Keratinocyte (primary cell): Measurements from ENCODE around the gene SMG6. TPM values are rescaled to one million over a fixed set of nuclear protein-coding genes. Genes with fewer than 3 reads are reported as not detected.

Experiments
- DNase-seq: peaks from one replicate; pipeline ENCODE4 v3.0.0-alpha.2; 2011; ENCODE audit warnings: low read depth, missing footprints, low spot score
- FAIRE-seq: peaks from 2 replicates; lab custom pipeline; 2011; peaks lifted over from hg19 to GRCh38; lab: Jason Lieb, UNC
- H2AFZ ChIP-seq: 2 replicates; pipeline ENCODE4 v1.6.0; 2012; ENCODE audit warnings: low read length, control low read depth, inconsistent platforms; ENCODE audit not compliant: control insufficient read depth
- H3K27ac ChIP-seq: 2 replicates; pipeline ENCODE4 v1.5.1; 2011; ENCODE audit warnings: low read length; ENCODE audit not compliant: control insufficient read depth, insufficient read depth
- H3K27me3 ChIP-seq: 3 replicates; pipeline ENCODE4 v1.6.0; 2011; ENCODE audit warnings: low read length; ENCODE audit not compliant: control insufficient read depth, insufficient read depth; ENCODE audit errors: extremely low read depth
- H3K36me3 ChIP-seq, 2 experiments: 2 replicates in 1 of 2; 3 replicates in 1 of 2; pipeline ENCODE4 v1.5.1; 2011; ENCODE audit warnings: low read length in 2 of 2, mild to moderate bottlenecking in 1 of 2; ENCODE audit not compliant: control insufficient read depth in 2 of 2, insufficient read depth in 2 of 2; ENCODE audit errors: extremely low read depth in 1 of 2
- H3K4me1 ChIP-seq: 3 replicates; pipeline ENCODE4 v1.5.1; 2011; ENCODE audit warnings: low read length; ENCODE audit not compliant: control insufficient read depth, insufficient read depth; ENCODE audit errors: extremely low read depth
- H3K4me2 ChIP-seq: 3 replicates; pipeline ENCODE4 v1.6.0; 2011; ENCODE audit warnings: low read depth, low read length; ENCODE audit not compliant: control insufficient read depth, insufficient read depth; ENCODE audit errors: extremely low read depth
- H3K4me3 ChIP-seq, 3 experiments: fragments of 200-600 bp in 1 of 3; sonication (generic) in 1 of 3; 2 replicates in 2 of 3; 3 replicates in 1 of 3; pipeline ENCODE4 v1.5.1; 2011 to 2016; ENCODE audit warnings: low read length in 3 of 3, mild to moderate bottlenecking in 3 of 3, control low read depth in 2 of 3, inconsistent platforms in 1 of 3, low read depth in 1 of 3, mixed read lengths in 1 of 3, mixed run types in 1 of 3, moderate library complexity in 1 of 3; ENCODE audit not compliant: control insufficient read depth in 2 of 3, insufficient read depth in 2 of 3; ENCODE audit errors: extremely low read depth in 1 of 3
- H3K79me2 ChIP-seq: 2 replicates; pipeline ENCODE4 v1.6.0; 2012; ENCODE audit warnings: low read length; ENCODE audit not compliant: control insufficient read depth, insufficient read depth
- H3K9ac ChIP-seq: 3 replicates; pipeline ENCODE4 v1.6.0; 2011; ENCODE audit warnings: low read length; ENCODE audit not compliant: control insufficient read depth, insufficient read depth; ENCODE audit errors: extremely low read depth
- H3K9me1 ChIP-seq: 3 replicates; pipeline ENCODE4 v1.6.0; 2011; ENCODE audit warnings: low read length; ENCODE audit not compliant: control insufficient read depth, insufficient read depth; ENCODE audit errors: extremely low read depth
- H3K9me3 ChIP-seq: 2 replicates; pipeline ENCODE4 v1.5.1; 2012; ENCODE audit warnings: low read depth, low read length; ENCODE audit not compliant: control insufficient read depth
- H4K20me1 ChIP-seq: 3 replicates; pipeline ENCODE4 v1.6.0; 2011; ENCODE audit warnings: low read length; ENCODE audit not compliant: control insufficient read depth, insufficient read depth; ENCODE audit errors: extremely low read depth
- EZH2 ChIP-seq: IDR thresholded peaks from one replicate; pipeline ENCODE4 v1.6.1; 2012; ENCODE audit warnings: inconsistent platforms, mild to moderate bottlenecking, low read length, moderate library complexity
- dilution Hi-C: fragments of 300-500 bp; cut with MboI; formaldehyde crosslinking; loops from one replicate; pipeline ENCODE4 v1.7.0; 2020; ENCODE audit warnings: low sequenced_read_pairs; ENCODE audit not compliant: extremely low pct_ligation_motif_present
- polyA plus RNA-seq, 5 experiments: library from polyadenylated mRNA; depleted of rRNA in 3 of 5; stranded (reverse) in 3 of 5; stranded (forward) in 1 of 5; unstranded in 1 of 5; fragments of >200 nt; gene quantifications; 1 replicate in 1 of 5; 2 replicates in 3 of 5; 3 replicates in 1 of 5; pipeline versions ENCODE4 v1.2.1 to v1.2.3, GENCODE V29; 2011 to 2012; ENCODE audit warnings: missing spikeins in 2 of 5, low read depth in 1 of 5, low replicate concordance in 1 of 5
- TF ChIP-seq, protein P1 (sequence below), 3 experiments: IDR thresholded peaks in 1 of 3; conservative IDR thresholded peaks in 1 of 3; optimal IDR thresholded peaks in 1 of 3; 2 replicates in 2 of 3; 3 replicates in 1 of 3; pipeline versions ENCODE3 to v1.5.1; 2011; ENCODE audit warnings: low read length in 3 of 3, mild to moderate bottlenecking in 3 of 3, moderate library complexity in 2 of 3, control low read depth in 1 of 3, inconsistent platforms in 1 of 3; ENCODE audit not compliant: insufficient read depth in 2 of 3; ENCODE audit errors: extremely low read depth in 1 of 3

SMG6 gene
- polyA plus RNA-seq, 1 donor (not counting 4 experiments of a cell fraction or from before 2014, with no cell fraction given) = 3.6 TPM

DNA sequence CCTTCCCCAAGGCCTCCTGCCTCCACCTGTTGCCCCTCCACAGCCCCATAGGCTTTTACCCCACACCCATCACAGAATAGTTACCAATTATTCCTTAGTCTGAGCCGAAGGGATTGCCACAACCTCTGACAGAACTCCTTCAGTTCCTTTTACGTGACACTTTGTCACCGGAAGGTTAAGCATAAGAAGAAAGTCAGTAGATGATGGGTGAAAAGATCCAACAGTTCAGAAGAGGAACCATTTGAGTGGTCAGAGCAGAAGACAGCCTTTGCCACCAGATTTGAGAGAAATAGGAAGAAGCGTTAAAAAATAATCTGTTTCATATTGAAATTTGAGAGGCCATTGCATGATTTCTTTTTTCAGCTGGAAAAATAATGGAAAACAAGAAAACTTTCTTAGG, 1.3 kb upstream of the SMG6 start:
- no peak overlapping the region for H3K27ac ChIP-seq
- no peak for TF ChIP-seq EZH2
- TF ChIP-seq, protein P1, sequence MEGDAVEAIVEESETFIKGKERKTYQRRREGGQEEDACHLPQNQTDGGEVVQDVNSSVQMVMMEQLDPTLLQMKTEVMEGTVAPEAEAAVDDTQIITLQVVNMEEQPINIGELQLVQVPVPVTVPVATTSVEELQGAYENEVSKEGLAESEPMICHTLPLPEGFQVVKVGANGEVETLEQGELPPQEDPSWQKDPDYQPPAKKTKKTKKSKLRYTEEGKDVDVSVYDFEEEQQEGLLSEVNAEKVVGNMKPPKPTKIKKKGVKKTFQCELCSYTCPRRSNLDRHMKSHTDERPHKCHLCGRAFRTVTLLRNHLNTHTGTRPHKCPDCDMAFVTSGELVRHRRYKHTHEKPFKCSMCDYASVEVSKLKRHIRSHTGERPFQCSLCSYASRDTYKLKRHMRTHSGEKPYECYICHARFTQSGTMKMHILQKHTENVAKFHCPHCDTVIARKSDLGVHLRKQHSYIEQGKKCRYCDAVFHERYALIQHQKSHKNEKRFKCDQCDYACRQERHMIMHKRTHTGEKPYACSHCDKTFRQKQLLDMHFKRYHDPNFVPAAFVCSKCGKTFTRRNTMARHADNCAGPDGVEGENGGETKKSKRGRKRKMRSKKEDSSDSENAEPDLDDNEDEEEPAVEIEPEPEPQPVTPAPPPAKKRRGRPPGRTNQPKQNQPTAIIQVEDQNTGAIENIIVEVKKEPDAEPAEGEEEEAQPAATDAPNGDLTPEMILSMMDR (optimal IDR thresholded peaks at IDR 0.05 in 1 of 3, IDR thresholded peaks at IDR 0.05 in 1 of 3, conservative IDR thresholded peaks at IDR 0.05 in 1 of 3; ENCODE audit: extremely low read depth in 1 of 3, insufficient read depth in 2 of 3, low read length in 3 of 3) = no peak
- no peak overlapping the region for H3K9ac ChIP-seq
- no peaks in the 10 kb centered on the region for H3K9me1 ChIP-seq
- H2AFZ ChIP-seq = no peak overlapping the region
- H3K9me3 ChIP-seq = no peaks in the 10 kb centered on the region
- H3K4me2 ChIP-seq = peak overlapping the region; percentile 19
- no peak for DNase-seq
- H3K36me3 ChIP-seq = peaks cover 0 to 4% of the 10 kb centered on the region in 2 experiments
- dilution Hi-C loops = no loop called here
- no peaks in the 10 kb centered on the region for H4K20me1 ChIP-seq
- H3K27me3 ChIP-seq = no peaks in the 10 kb centered on the region
- peaks cover 7% of the 10 kb centered on the region for H3K4me1 ChIP-seq
- no peak overlapping the region for H3K4me3 ChIP-seq
- no peak for FAIRE-seq
- H3K79me2 ChIP-seq = peaks cover 47% of the 10 kb centered on the region

DNA sequence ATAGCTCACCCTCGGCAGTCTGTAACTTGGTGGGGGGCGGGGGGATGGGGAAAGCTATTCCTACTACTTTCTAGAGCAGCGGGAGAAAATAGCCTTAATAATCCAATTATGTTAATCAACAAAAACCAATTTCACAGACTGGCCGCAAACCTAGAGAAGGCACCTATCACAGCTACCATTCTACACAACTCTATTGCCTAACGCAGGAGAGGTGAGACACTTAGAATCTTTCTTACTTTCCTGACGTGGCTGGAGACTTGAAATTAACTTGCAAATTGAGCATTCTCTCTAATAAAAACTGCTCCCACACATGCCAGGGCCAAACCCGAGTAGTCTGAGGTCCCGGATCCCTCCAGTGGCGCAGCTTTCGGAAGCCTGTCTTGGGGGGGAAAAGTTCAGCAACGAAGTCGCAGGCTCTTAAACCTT, 794 bp downstream of the SMG6 start:
- Histone ChIP-seq H3K27ac (peak overlapping the region; percentile 70), H3K36me3 (peaks cover 6 to 13% of the 10 kb centered on the region in 2 experiments), H3K9ac (peak overlapping the region; percentile 92), H3K9me3 (no peaks in the 10 kb centered on the region), H3K4me3 (peak overlapping the region; percentile 69 to 92 (median 72)), H3K4me2 (peak overlapping the region; percentile 55), H4K20me1 (no peaks in the 10 kb centered on the region), H3K9me1 (no peaks in the 10 kb centered on the region), H2AFZ (peak overlapping the region; percentile 84), H3K27me3 (no peaks in the 10 kb centered on the region), H3K4me1 (peaks cover 7% of the 10 kb centered on the region), H3K79me2 (peaks cover 63% of the 10 kb centered on the region)
- DNase-seq (no peak), FAIRE-seq (no peak)
- dilution Hi-C loops = no loop called here
- no peak for TF ChIP-seq EZH2
- TF ChIP-seq, protein P1 (optimal IDR thresholded peaks at IDR 0.05 in 1 of 3, IDR thresholded peaks at IDR 0.05 in 1 of 3, conservative IDR thresholded peaks at IDR 0.05 in 1 of 3; ENCODE audit: extremely low read depth in 1 of 3, insufficient read depth in 2 of 3, low read length in 3 of 3) = no peak
